Astrocyte of the spinal cord (primary cell): Measurements from ENCODE around the gene CASKIN1.

Source experiments
- DNase-seq: peaks from one replicate; pipeline ENCODE4 v3.0.0; 2011; ENCODE audit warnings: low read depth, low spot score
- H3K4me3 ChIP-seq: 2 replicates; pipeline ENCODE4 v1.5.1; 2011; ENCODE audit warnings: low read depth, mild to moderate bottlenecking, low read length, moderate library complexity
- in situ Hi-C: cut with HindIII; loops from 2 replicates; pipeline ENCODE4 v1.10.0; 2017; ENCODE audit warnings: low sequenced_read_pairs
- TF ChIP-seq, protein P1 (sequence below): IDR thresholded peaks from 2 replicates; pipeline ENCODE4 v1.5.1; 2012; ENCODE audit warnings: low read depth, mild to moderate bottlenecking, low read length, inconsistent platforms

Gene CASKIN1

DNA sequence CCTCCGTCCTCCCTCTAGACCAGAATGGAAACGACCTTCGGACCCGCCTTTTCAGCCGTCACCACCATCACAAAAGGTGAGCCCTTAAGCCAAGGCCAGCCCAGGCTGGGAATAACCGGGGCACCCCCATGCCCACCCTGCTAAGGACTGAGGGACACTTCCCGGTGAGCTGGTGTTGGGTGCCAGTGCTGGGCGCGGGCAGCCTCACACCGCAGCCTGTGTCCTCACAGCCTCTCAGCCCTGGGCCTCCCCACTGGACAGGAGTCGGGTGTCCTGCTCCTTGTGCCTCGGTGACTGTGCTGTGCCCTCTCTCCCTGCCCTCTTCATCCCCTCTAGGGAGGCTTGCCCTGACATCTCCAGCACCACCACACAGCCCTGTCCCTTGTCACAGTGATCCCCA lies 30.5 kb downstream of the CASKIN1 start:
- TF ChIP-seq, protein P1, sequence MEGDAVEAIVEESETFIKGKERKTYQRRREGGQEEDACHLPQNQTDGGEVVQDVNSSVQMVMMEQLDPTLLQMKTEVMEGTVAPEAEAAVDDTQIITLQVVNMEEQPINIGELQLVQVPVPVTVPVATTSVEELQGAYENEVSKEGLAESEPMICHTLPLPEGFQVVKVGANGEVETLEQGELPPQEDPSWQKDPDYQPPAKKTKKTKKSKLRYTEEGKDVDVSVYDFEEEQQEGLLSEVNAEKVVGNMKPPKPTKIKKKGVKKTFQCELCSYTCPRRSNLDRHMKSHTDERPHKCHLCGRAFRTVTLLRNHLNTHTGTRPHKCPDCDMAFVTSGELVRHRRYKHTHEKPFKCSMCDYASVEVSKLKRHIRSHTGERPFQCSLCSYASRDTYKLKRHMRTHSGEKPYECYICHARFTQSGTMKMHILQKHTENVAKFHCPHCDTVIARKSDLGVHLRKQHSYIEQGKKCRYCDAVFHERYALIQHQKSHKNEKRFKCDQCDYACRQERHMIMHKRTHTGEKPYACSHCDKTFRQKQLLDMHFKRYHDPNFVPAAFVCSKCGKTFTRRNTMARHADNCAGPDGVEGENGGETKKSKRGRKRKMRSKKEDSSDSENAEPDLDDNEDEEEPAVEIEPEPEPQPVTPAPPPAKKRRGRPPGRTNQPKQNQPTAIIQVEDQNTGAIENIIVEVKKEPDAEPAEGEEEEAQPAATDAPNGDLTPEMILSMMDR = no peak
- in situ Hi-C loops = no loop called here
- no peak for DNase-seq
- H3K4me3 ChIP-seq = no peak overlapping the region

DNA sequence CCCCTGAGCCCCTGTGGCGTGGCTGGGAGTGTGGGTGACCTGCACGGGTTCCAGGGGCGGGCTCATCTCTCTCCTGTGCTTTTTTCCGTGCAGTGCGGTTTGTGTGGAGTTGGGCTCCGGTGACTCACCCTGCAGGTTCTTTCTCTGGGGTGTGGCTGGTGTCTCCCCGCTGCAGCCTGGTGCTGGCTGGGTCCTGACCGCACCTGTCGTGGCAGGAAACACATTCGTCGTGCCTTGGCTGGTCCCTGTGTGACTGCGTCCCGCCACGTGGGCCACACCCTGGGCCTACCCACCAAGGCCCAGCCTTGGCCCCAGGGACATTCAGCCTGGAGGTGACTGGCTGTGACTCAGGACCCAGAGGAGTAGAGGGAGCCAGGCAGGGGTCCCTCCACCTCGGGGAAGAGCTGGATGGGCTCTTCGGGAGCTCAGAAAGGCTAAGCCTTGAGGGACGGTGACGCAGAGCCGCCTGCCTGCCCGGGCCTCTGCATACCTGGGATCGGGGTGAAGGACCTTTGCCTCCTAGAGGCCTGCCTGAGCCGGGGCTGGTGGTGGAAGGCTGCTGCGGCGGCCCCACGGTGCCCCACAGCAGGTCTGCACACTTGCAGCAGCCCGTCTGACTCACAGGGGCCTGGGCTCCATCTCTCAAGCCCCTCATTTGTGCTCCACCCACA lies 33.1 kb downstream of the CASKIN1 start:
- in situ Hi-C loops = no loop called here
- TF ChIP-seq, protein P1 = no peak
- H3K4me3 ChIP-seq = no peak overlapping the region
- no peak for DNase-seq

DNA sequence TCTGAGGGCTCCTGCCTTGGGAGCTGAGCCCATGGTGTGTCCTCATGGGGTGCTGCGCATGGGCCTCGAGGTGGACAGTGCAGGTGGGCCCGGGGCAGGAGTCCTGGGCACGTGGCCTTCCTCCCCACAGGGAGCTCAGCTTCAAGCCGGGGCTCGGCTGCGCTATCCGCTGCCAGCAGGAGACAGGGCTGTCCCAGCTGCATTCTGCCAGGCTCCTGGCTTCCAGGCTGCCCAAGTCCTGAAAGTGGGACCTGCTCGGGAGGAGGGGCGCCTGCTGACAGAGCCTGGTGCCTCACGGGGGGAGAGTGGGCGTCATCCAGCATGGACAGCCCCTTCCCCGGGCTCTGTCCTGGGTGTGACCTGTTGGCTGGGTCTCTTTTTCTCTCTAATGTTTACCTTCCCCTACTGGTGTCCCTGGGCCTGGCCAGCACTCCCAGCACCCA lies 33.7 kb downstream of the CASKIN1 start:
- no peak for DNase-seq
- in situ Hi-C loops = no loop called here
- H3K4me3 ChIP-seq = no peak overlapping the region
- TF ChIP-seq, protein P1 = no peak

DNA sequence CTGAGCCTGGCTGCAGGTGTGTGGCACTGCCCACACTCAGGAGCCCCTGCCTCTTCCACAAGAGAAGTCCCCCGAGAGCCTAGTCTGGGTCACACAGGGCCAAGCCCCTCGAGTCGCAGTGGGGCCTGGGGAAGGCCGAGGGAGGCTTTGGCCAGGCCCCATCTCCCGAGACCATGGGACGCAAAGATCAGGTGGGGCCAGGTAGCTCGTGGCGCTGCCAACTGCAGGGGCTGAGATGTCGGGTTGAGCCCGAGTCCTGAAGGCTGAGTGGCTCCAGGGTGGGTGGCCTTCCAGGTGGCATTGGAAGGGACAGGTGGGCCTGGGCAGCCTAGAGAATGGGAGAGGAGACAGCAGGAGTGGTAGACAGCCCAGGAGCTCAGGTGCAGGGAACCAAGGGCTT lies 34.5 kb downstream of the CASKIN1 start:
- no peak overlapping the region for H3K4me3 ChIP-seq
- DNase-seq = no peak
- in situ Hi-C loops = no loop called here
- TF ChIP-seq, protein P1 = no peak

DNA sequence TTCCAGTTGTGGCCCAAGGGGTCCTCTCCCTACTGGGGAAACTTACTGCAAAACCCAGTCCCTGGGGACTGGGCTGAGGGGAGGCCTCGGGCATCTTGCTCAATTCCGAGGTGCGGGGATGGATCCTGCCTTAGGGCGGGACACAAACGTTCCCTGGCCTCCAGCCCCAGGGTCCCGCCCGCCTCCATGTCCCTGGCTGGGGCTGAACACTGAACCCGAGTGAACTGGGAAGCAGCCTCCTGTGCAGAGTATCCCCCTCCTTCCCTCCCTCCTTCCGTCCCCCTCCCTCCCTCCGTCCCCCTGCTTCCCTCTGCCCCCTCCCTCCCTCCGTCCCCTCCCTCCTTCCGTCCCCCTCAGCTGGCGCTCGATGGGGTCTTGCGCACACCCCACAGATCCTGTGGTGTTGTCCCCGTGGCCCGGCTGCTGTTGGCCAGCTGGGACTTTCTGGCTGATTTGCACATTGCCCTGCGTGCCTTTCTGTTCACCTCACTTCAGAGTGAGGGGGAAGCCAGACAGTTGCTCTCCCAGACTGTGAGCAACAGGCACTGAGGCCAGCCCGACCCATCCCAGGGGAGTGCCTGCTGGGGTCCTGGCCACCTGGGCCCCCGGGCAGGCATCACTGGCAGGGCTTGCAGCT lies 35.4 kb downstream of the CASKIN1 start:
- TF ChIP-seq, protein P1 = no peak
- H3K4me3 ChIP-seq = no peak overlapping the region
- DNase-seq = no peak
- in situ Hi-C loops = no loop called here

DNA sequence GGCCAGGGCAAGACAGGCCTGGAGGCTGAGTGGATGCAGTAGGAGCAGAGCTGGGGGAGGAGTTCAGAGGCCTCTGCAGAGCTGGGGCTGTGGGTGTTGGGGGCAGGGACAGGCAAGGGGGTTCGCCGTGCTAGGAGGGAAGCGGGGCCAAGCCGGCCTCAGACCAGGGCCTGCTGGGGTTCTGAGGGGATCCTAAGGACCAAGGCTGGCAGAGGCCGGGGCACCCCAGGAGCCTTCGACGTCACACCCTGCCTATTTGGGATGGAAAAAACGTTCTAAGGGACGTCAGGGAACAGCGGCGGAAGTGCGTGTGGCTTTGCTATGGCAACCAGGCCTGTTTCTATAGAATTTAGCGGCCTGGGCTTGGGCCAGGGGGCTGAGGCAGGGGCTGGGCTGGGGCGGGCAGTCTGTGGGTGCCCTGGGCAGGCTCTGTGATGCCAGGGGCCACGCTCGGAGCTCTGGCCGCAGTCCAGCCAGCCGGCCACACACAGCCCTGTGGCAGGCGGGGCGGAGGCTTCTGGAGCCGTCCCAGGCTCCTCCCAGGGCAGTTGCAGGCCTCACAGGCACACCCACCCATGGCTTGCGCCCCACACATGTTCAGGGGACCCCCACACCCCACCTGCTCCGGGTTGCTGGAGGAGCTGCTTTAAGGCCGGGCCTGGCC lies 37.1 kb downstream of the CASKIN1 start:
- DNase-seq = peak; percentile 89
- TF ChIP-seq, protein P1 = no peak
- in situ Hi-C loops = no loop called here
- peak overlapping the region; percentile 14 for H3K4me3 ChIP-seq
